ENCODE results near the gene CRIM1.

The CRIM1 gene

GRCh38 chr2:36335597-36335996 is 20.0 kb upstream of the CRIM1 start:
- Histone ChIP-seq H3K4me1 (ENCODE audit: control insufficient read depth, insufficient read depth, low read length) (no peaks in the 10 kb centered on the region), H3K9ac (ENCODE audit: low read length) (no peak overlapping the region), H3K36me3 (ENCODE audit: control insufficient read depth, insufficient read depth, low read length) (no peaks in the 10 kb centered on the region), H3K27me3 (ENCODE audit: control insufficient read depth, insufficient read depth, low read length) (no peaks in the 10 kb centered on the region), H3K9me3 (ENCODE audit: control insufficient read depth, low read length) (no peaks in the 10 kb centered on the region), H3K4me3 (ENCODE audit: low read length) (no peak overlapping the region)

DNA sequence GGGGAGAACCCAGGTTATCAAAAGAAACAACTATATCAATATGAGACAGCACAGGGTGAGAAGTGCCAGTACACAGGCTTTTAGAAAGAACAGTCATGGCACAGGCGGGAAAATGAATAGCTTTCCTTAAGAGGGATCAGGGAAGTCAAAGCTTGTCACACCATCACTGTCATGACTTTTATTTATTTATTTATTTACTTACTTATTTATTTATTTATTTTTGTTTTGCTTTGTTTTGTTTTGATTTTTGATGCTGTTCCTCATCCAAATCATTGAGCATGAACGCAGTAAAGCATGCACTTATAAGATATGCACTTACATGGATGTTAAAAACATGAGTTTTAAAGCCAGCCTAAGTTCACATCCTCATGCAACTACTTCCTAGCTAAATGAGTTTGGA is 19.3 kb upstream of the CRIM1 start:
- H3K9me3 ChIP-seq (ENCODE audit: control insufficient read depth, low read length): no peaks in the 10 kb centered on the region
- H3K4me1 ChIP-seq (ENCODE audit: control insufficient read depth, insufficient read depth, low read length): no peaks in the 10 kb centered on the region
- H3K27me3 ChIP-seq (ENCODE audit: control insufficient read depth, insufficient read depth, low read length): no peaks in the 10 kb centered on the region
- H3K36me3 ChIP-seq (ENCODE audit: control insufficient read depth, insufficient read depth, low read length): no peaks in the 10 kb centered on the region
- H3K9ac ChIP-seq (ENCODE audit: low read length): no peak overlapping the region
- H3K4me3 ChIP-seq (ENCODE audit: low read length): no peak overlapping the region

- Histone ChIP-seq H3K4me3 (ENCODE audit: low read length) (no peak overlapping the region), H3K27me3 (ENCODE audit: control insufficient read depth, insufficient read depth, low read length) (no peaks in the 10 kb centered on the region), H3K4me1 (ENCODE audit: control insufficient read depth, insufficient read depth, low read length) (no peaks in the 10 kb centered on the region), H3K9me3 (ENCODE audit: control insufficient read depth, low read length) (no peaks in the 10 kb centered on the region), H3K9ac (ENCODE audit: low read length) (no peak overlapping the region), H3K36me3 (ENCODE audit: control insufficient read depth, insufficient read depth, low read length) (no peaks in the 10 kb centered on the region)
These were observed 18.2 kb upstream of the CRIM1 start for GRCh38 chr2:36337354-36337753.

GRCh38 chr2:36338124-36338826 is 17.3 kb upstream of the CRIM1 start:
- Histone ChIP-seq H3K9ac (ENCODE audit: low read length) (no peak overlapping the region), H3K27me3 (ENCODE audit: control insufficient read depth, insufficient read depth, low read length) (no peaks in the 10 kb centered on the region), H3K9me3 (ENCODE audit: control insufficient read depth, low read length) (no peaks in the 10 kb centered on the region), H3K4me3 (ENCODE audit: low read length) (no peak overlapping the region), H3K4me1 (ENCODE audit: control insufficient read depth, insufficient read depth, low read length) (no peaks in the 10 kb centered on the region), H3K36me3 (ENCODE audit: control insufficient read depth, insufficient read depth, low read length) (no peaks in the 10 kb centered on the region)

GRCh38 chr2:36338827-36339145 is 16.8 kb upstream of the CRIM1 start:
- H3K9me3 ChIP-seq (ENCODE audit: control insufficient read depth, low read length): no peaks in the 10 kb centered on the region
- no peaks in the 10 kb centered on the region for H3K4me1 ChIP-seq (ENCODE audit: control insufficient read depth, insufficient read depth, low read length)
- H3K27me3 ChIP-seq (ENCODE audit: control insufficient read depth, insufficient read depth, low read length): no peaks in the 10 kb centered on the region
- no peak overlapping the region for H3K9ac ChIP-seq (ENCODE audit: low read length)
- no peaks in the 10 kb centered on the region for H3K36me3 ChIP-seq (ENCODE audit: control insufficient read depth, insufficient read depth, low read length)
- no peak overlapping the region for H3K4me3 ChIP-seq (ENCODE audit: low read length)

- Histone ChIP-seq H3K36me3 (ENCODE audit: control insufficient read depth, insufficient read depth, low read length) (no peaks in the 10 kb centered on the region), H3K27me3 (ENCODE audit: control insufficient read depth, insufficient read depth, low read length) (no peaks in the 10 kb centered on the region), H3K4me3 (ENCODE audit: low read length) (no peak overlapping the region), H3K9me3 (ENCODE audit: control insufficient read depth, low read length) (no peaks in the 10 kb centered on the region), H3K9ac (ENCODE audit: low read length) (no peak overlapping the region), H3K4me1 (ENCODE audit: control insufficient read depth, insufficient read depth, low read length) (no peaks in the 10 kb centered on the region)
These were observed 15.9 kb upstream of the CRIM1 start for GRCh38 chr2:36339607-36340218.

DNA sequence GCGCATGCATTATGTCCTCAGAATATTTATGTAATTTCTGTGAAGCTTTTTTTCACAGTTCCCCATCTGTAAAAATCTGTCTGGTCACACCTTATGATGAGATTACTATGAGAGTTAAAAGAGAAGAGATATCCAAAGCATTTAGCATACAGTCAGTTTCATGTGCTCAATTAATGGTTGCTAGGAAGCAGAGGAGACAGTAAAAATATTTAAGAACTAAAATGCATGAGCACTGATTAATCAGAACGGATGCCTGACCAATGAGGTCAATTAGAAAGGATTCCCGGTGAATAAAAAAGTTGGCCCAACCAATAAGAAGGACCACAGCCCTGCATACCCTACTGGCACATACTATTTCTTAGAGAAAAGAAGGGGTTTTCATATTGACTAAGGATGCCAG is 12.0 kb upstream of the CRIM1 start:
- H3K4me3 ChIP-seq (ENCODE audit: low read length): no peak overlapping the region
- no peaks in the 10 kb centered on the region for H3K36me3 ChIP-seq (ENCODE audit: control insufficient read depth, insufficient read depth, low read length)

GRCh38 chr2:36348721-36349120 is 6.9 kb upstream of the CRIM1 start:
- Histone ChIP-seq H3K36me3 (ENCODE audit: control insufficient read depth, insufficient read depth, low read length) (no peaks in the 10 kb centered on the region), H3K9me3 (ENCODE audit: control insufficient read depth, low read length) (no peaks in the 10 kb centered on the region), H3K27me3 (ENCODE audit: control insufficient read depth, insufficient read depth, low read length) (no peaks in the 10 kb centered on the region), H3K4me3 (ENCODE audit: low read length) (no peak overlapping the region), H3K9ac (ENCODE audit: low read length) (no peak overlapping the region), H3K4me1 (ENCODE audit: control insufficient read depth, insufficient read depth, low read length) (peaks cover 5% of the 10 kb centered on the region)

More for the DNA sequence above, 12.0 kb upstream of the CRIM1 start:
- Histone ChIP-seq H3K9ac (ENCODE audit: low read length) (no peak overlapping the region), H3K27me3 (ENCODE audit: control insufficient read depth, insufficient read depth, low read length) (no peaks in the 10 kb centered on the region), H3K9me3 (ENCODE audit: control insufficient read depth, low read length) (no peaks in the 10 kb centered on the region), H3K4me1 (ENCODE audit: control insufficient read depth, insufficient read depth, low read length) (no peaks in the 10 kb centered on the region)

- Histone ChIP-seq H3K9me3 (ENCODE audit: control insufficient read depth, low read length) (no peaks in the 10 kb centered on the region), H3K4me3 (ENCODE audit: low read length) (no peak overlapping the region), H3K9ac (ENCODE audit: low read length) (no peak overlapping the region), H3K4me1 (ENCODE audit: control insufficient read depth, insufficient read depth, low read length) (peaks cover 5% of the 10 kb centered on the region), H3K27me3 (ENCODE audit: control insufficient read depth, insufficient read depth, low read length) (no peaks in the 10 kb centered on the region), H3K36me3 (ENCODE audit: control insufficient read depth, insufficient read depth, low read length) (no peaks in the 10 kb centered on the region)
These were observed 4.3 kb upstream of the CRIM1 start for GRCh38 chr2:36351291-36351690.

DNA sequence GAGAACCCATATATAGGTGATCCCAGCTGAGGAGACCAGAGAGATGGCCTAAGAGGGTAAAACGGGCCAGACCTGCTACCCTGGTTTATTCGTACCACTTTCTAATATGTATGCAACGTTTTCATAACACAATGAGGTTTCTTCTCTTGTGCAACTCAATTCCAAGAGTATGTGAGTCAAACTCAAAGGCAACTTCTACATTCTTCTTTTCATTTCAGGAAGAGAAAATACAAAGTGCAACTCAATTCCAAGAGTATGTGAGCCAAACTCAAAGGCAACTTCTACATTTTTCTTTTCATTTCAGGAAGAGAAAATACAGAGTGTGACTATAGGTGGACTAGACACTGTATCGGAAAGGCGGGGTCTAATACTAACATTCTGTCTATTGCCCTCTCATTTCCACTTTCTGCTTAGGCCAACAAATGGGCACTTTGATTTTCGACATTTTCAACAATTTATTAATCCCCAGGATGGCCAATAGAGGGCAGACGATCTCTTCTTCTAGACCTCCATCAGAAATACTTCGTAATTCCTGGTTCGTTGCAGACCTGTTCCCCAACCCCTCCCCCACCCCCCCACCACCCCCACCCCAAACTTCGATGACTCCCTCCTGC is 3.7 kb upstream of the CRIM1 start:
- Histone ChIP-seq H3K9ac (ENCODE audit: low read length) (no peak overlapping the region), H3K27me3 (ENCODE audit: control insufficient read depth, insufficient read depth, low read length) (no peaks in the 10 kb centered on the region), H3K4me1 (ENCODE audit: control insufficient read depth, insufficient read depth, low read length) (peaks cover 5% of the 10 kb centered on the region), H3K4me3 (ENCODE audit: low read length) (no peak overlapping the region), H3K9me3 (ENCODE audit: control insufficient read depth, low read length) (no peaks in the 10 kb centered on the region), H3K36me3 (ENCODE audit: control insufficient read depth, insufficient read depth, low read length) (no peaks in the 10 kb centered on the region)

- Histone ChIP-seq H3K36me3 (ENCODE audit: control insufficient read depth, insufficient read depth, low read length) (no peaks in the 10 kb centered on the region), H3K27me3 (ENCODE audit: control insufficient read depth, insufficient read depth, low read length) (no peaks in the 10 kb centered on the region), H3K4me1 (ENCODE audit: control insufficient read depth, insufficient read depth, low read length) (peaks cover 5% of the 10 kb centered on the region), H3K4me3 (ENCODE audit: low read length) (no peak overlapping the region), H3K9ac (ENCODE audit: low read length) (no peak overlapping the region), H3K9me3 (ENCODE audit: control insufficient read depth, low read length) (no peaks in the 10 kb centered on the region)
These were observed 2.9 kb upstream of the CRIM1 start for GRCh38 chr2:36352701-36353100.

GRCh38 chr2:36354811-36355150 is 797 bp upstream of the CRIM1 start:
- no peaks in the 10 kb centered on the region for H3K27me3 ChIP-seq (ENCODE audit: control insufficient read depth, insufficient read depth, low read length)
- H3K9ac ChIP-seq (ENCODE audit: low read length): peak overlapping the region; percentile 71
- H3K36me3 ChIP-seq (ENCODE audit: control insufficient read depth, insufficient read depth, low read length): no peaks in the 10 kb centered on the region
- peak overlapping the region; percentile 66 for H3K4me3 ChIP-seq (ENCODE audit: low read length)
- H3K4me1 ChIP-seq (ENCODE audit: control insufficient read depth, insufficient read depth, low read length): peaks cover 10% of the 10 kb centered on the region
- no peaks in the 10 kb centered on the region for H3K9me3 ChIP-seq (ENCODE audit: control insufficient read depth, low read length)
